ENCODE measurements around the gene GDPD1. TPM values are rescaled to one million over a fixed set of nuclear protein-coding genes. Genes with fewer than 3 reads are reported as not detected.

The GDPD1 gene
- total RNA-seq, result 1.0 and 1.3 TPM in 2 replicates

DNA sequence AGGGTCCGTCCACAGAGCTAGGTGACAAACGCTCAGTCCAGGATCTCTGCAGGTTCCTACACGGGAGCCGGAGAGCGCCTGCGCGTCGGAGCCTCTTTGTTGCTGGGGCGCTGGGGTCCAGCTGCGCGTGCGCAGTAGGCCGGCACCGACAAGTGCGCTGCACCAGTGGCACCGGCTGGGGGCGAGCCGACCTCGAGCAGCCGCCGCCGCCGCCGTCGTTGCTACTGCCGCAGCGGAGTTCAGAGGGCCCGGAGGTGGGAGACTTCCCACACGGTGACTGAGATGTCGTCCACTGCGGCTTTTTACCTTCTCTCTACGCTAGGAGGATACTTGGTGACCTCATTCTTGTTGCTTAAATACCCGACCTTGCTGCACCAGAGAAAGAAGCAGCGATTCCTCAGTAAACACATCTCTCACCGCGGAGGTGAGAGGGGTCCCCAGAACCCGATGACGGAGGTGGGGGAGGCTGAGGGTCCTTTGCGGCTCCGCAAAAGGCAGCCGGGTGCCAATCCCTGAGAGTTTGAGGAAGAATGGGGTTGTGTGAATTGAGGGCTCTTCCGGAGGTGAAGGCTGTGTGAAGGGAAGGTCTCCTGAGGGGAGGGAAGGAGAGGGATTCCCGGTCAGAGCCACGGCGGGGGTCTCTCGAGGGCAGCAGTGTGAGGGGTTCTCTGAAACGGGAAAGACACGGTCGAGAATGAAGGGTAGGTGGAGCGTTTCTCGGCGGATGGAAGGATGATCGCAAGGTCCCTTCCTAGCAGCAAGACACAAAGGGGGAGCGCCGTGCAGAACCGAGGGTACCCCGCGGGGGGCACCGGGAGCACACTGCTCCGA lies at the start of gene GDPD1:
Gene GDPD1, plus strand, starts transcription at position 184 of the 831 bp plus-strand sequence. Its CDS starts 99 bp downstream, at position 283.

Other genes with a start within 250 kb of the GDPD1 start
- gene TRIM37, start 113.6 kb upstream of the GDPD1 start, total RNA-seq, result 36.2 and 39.8 TPM in 2 replicates
- 30.9 and 34.0 TPM in 2 replicates for gene SKA2, start 65.3 kb upstream of the GDPD1 start, total RNA-seq
- 1.9 and 2.4 TPM in 2 replicates for gene PRR11, start 64.8 kb upstream of the GDPD1 start, total RNA-seq
- gene SMG8, start 10.5 kb upstream of the GDPD1 start, total RNA-seq, result 23.6 and 25.2 TPM in 2 replicates
- gene YPEL2, start 111.1 kb downstream of the GDPD1 start, total RNA-seq, result 9.7 and 15.4 TPM in 2 replicates

Data from smooth muscle cell of bladder (primary cell).